GM23338 (cell line): Measurements from ENCODE around the gene NLK. TPM values are rescaled to one million over a fixed set of nuclear protein-coding genes. Genes with fewer than 3 reads are reported as not detected.

Experiments
- ATAC-seq: fragments of 200-7000 bp; cut with Tn5 transposase; 3 replicates; pipeline ENCODE4 v1.9.1; 2020
- DNase-seq: peaks from one replicate; pipeline ENCODE4 v3.0.0-alpha.2; 2015; ENCODE audit warnings: low spot score
- H2AFZ ChIP-seq: fragments of 200-600 bp; sonication (generic); 2 replicates; pipeline ENCODE4 v1.8.0; 2016; ENCODE audit warnings: antibody characterized with exemption, mild to moderate bottlenecking, moderate library complexity
- H3F3A ChIP-seq: fragments of 200-600 bp; sonication (generic); replicated peaks from 2 replicates; pipeline ENCODE4 v1.8.0; 2017; ENCODE audit warnings: antibody characterized with exemption, mixed run types, low read depth
- H3K27ac ChIP-seq: fragments of 200-600 bp; sonication (generic); 2 replicates; pipeline ENCODE4 v1.6.1; 2016; ENCODE audit warnings: low read depth
- H3K27me3 ChIP-seq: fragments of 200-600 bp; sonication (generic); 2 replicates; pipeline ENCODE4 v1.8.0; 2016; ENCODE audit warnings: mild to moderate bottlenecking, mixed run types, moderate library complexity; ENCODE audit not compliant: insufficient read depth
- H3K36me3 ChIP-seq: fragments of 200-600 bp; sonication (generic); 2 replicates; pipeline ENCODE4 v1.8.0; 2016; ENCODE audit warnings: mild to moderate bottlenecking; ENCODE audit not compliant: insufficient read depth
- H3K4me1 ChIP-seq: fragments of 200-600 bp; sonication (generic); 2 replicates; pipeline ENCODE4 v1.8.0; 2016; ENCODE audit warnings: mild to moderate bottlenecking, moderate library complexity; ENCODE audit not compliant: insufficient read depth
- H3K4me2 ChIP-seq: fragments of 200-600 bp; sonication (generic); 2 replicates; pipeline ENCODE4 v1.7.1; 2017; ENCODE audit warnings: mixed run types
- H3K4me3 ChIP-seq: fragments of 200-600 bp; sonication (generic); 2 replicates; pipeline ENCODE4 v1.6.1; 2016; ENCODE audit warnings: mixed run types
- H3K79me2 ChIP-seq: fragments of 200-600 bp; sonication (generic); replicated peaks from 2 replicates; pipeline ENCODE4 v1.8.0; 2017; ENCODE audit warnings: mild to moderate bottlenecking; ENCODE audit not compliant: insufficient read depth
- H3K9me2 ChIP-seq: fragments of 200-600 bp; sonication (generic); 2 replicates; pipeline ENCODE4 v1.8.0; 2017; ENCODE audit not compliant: insufficient read depth
- H4K20me1 ChIP-seq: fragments of 200-600 bp; sonication (generic); replicated peaks from 2 replicates; pipeline ENCODE4 v1.8.0; 2017; ENCODE audit warnings: mild to moderate bottlenecking; ENCODE audit not compliant: insufficient read depth
- H3K27ac Mint-ChIP-seq: 2 replicates; pipeline ENCODE4 v1.8.0; 2020; ENCODE audit warnings: inconsistent platforms, mild to moderate bottlenecking, moderate library complexity, mixed read lengths
- H3K27me3 Mint-ChIP-seq: 3 replicates; pipeline ENCODE4 v1.8.0; 2022; ENCODE audit warnings: low read depth, mild to moderate bottlenecking, moderate library complexity, mixed read lengths, inconsistent platforms; ENCODE audit not compliant: insufficient read depth, poor library complexity
- H3K36me3 Mint-ChIP-seq: 3 replicates; pipeline ENCODE4 v1.8.0; 2021; ENCODE audit warnings: low read depth, mild to moderate bottlenecking, inconsistent platforms, moderate library complexity, mixed read lengths
- H3K4me1 Mint-ChIP-seq: 3 replicates; pipeline ENCODE4 v1.8.0; 2020; ENCODE audit warnings: mild to moderate bottlenecking, inconsistent platforms, mixed read lengths
- H3K4me3 Mint-ChIP-seq: 3 replicates; pipeline ENCODE4 v1.8.0; 2021; ENCODE audit warnings: moderate library complexity, mild to moderate bottlenecking, inconsistent platforms, mixed read lengths
- H3K9me3 Mint-ChIP-seq: 3 replicates; pipeline ENCODE4 v1.8.0; 2020; ENCODE audit warnings: moderate library complexity, mild to moderate bottlenecking, inconsistent platforms, mixed read lengths
- ETS1 ChIP-seq: IDR thresholded peaks from 2 replicates; pipeline ENCODE4 v1.6.1; 2016; ENCODE audit warnings: antibody characterized with exemption
- EZH2phosphoT487 ChIP-seq: fragments of 200-600 bp; sonication (generic); IDR thresholded peaks from one replicate; pipeline ENCODE4 v1.8.1; 2018; ENCODE audit warnings: antibody characterized with exemption; ENCODE audit not compliant: unreplicated experiment
- POLR2AphosphoS5 ChIP-seq: IDR thresholded peaks from 2 replicates; pipeline ENCODE4 v1.6.1; 2016; ENCODE audit warnings: antibody characterized with exemption, low read depth
- REST ChIP-seq: IDR thresholded peaks from one replicate; pipeline ENCODE4 v1.6.1; 2018; ENCODE audit warnings: antibody characterized with exemption; ENCODE audit not compliant: unreplicated experiment
- STAT1 ChIP-seq: IDR thresholded peaks from one replicate; pipeline ENCODE4 v1.6.1; 2016; ENCODE audit warnings: antibody characterized with exemption; ENCODE audit not compliant: unreplicated experiment
- ZNF114 ChIP-seq: fragments of 250-450 bp; sonication (Bioruptor Pico); IDR thresholded peaks from 2 replicates; pipeline ENCODE4 v1.5.0; 2020; ENCODE audit warnings: mild to moderate bottlenecking, moderate library complexity
- ZNF331 ChIP-seq: fragments of 250-450 bp; sonication (Bioruptor Pico); IDR thresholded peaks from 2 replicates; pipeline ENCODE4 v1.5.0; 2020; ENCODE audit warnings: low read depth, mild to moderate bottlenecking, moderate library complexity
- ZNF462 ChIP-seq: fragments of 250-450 bp; sonication (Bioruptor Pico); IDR thresholded peaks from 2 replicates; pipeline ENCODE4 v1.5.0; 2020; ENCODE audit warnings: mild to moderate bottlenecking, moderate library complexity
- polyA plus RNA-seq: library from polyadenylated mRNA; unstranded; fragments of >200 nt; fragmentation: Nextera tagmentation; extraction: Ambion mirVana; gene quantifications from 2 replicates; pipeline ENCODE4 v1.2.1, GENCODE V29; 2016
- total RNA-seq: library from RNA; depleted of rRNA; stranded (reverse); fragments of >200 nt; shearing (Covaris generic); gene quantifications from 2 replicates; pipeline ENCODE4 v1.2.3, GENCODE V29; 2014

NLK gene
- total and polyA plus RNA-seq, 2 experiments from 2014 or later: 34.7 to 78.5 TPM

GRCh38 chr17:28147017-28147416, 104.5 kb downstream of the NLK start:
- no peak for DNase-seq
- Histone ChIP-seq H3K79me2 (no peaks in the 10 kb centered on the region), H4K20me1 (no peaks in the 10 kb centered on the region), H3K9me2 (no peaks in the 10 kb centered on the region), H3K27me3 (no peaks in the 10 kb centered on the region), H3K27ac (no peak overlapping the region), H3K4me3 (no peak overlapping the region), H3F3A (no peaks in the 10 kb centered on the region), H3K36me3 (no peaks in the 10 kb centered on the region), H3K4me2 (no peak overlapping the region), H2AFZ (no peak overlapping the region), H3K4me1 (peaks cover 7% of the 10 kb centered on the region; the same call in 1 of the 2 replicates)
- TF ChIP-seq ZNF114 (CRISPR knock-in tag): no peak
- no peak for TF ChIP-seq POLR2AphosphoS5
- no peak for TF ChIP-seq REST
- no peak for TF ChIP-seq ETS1
- no peak for ATAC-seq
- no peak overlapping the region for H3K4me3 Mint-ChIP-seq
- peaks cover 22% of the 10 kb centered on the region for H3K4me1 Mint-ChIP-seq
- H3K27me3 Mint-ChIP-seq: no peaks in the 10 kb centered on the region
- H3K9me3 Mint-ChIP-seq: no peaks in the 10 kb centered on the region
- H3K27ac Mint-ChIP-seq: no peak overlapping the region
- H3K36me3 Mint-ChIP-seq: no peaks in the 10 kb centered on the region

GRCh38 chr17:28151001-28151400, 108.5 kb downstream of the NLK start:
- no peaks in the 10 kb centered on the region for H3K27me3 Mint-ChIP-seq
- no peak for TF ChIP-seq ZNF462 (CRISPR knock-in tag)
- TF ChIP-seq ETS1: no peak
- no peak for TF ChIP-seq STAT1
- no peak for TF ChIP-seq POLR2AphosphoS5
- TF ChIP-seq EZH2phosphoT487: no peak
- TF ChIP-seq ZNF331: no peak

More at GRCh38 chr17:28151001-28151400, 108.5 kb downstream of the NLK start:
- no peak for ATAC-seq
- no peak overlapping the region for H3K27ac Mint-ChIP-seq
- Histone ChIP-seq H3K4me1 (peaks cover 7% of the 10 kb centered on the region; the same call in 1 of the 2 replicates), H2AFZ (no peak overlapping the region), H3K4me2 (no peak overlapping the region), H3K79me2 (no peaks in the 10 kb centered on the region), H3F3A (no peaks in the 10 kb centered on the region), H3K27ac (no peak overlapping the region), H3K4me3 (no peak overlapping the region), H3K27me3 (no peaks in the 10 kb centered on the region), H3K9me2 (no peaks in the 10 kb centered on the region), H3K36me3 (no peaks in the 10 kb centered on the region), H4K20me1 (no peaks in the 10 kb centered on the region)
- no peak overlapping the region for H3K4me3 Mint-ChIP-seq
- H3K4me1 Mint-ChIP-seq: peaks cover 22% of the 10 kb centered on the region
- DNase-seq: peak; percentile 28
- H3K36me3 Mint-ChIP-seq: peaks cover 11% of the 10 kb centered on the region; the same call in 1 of the 3 replicates
- no peaks in the 10 kb centered on the region for H3K9me3 Mint-ChIP-seq
